IPS DF 19.7 (cell line): Measurements from ENCODE around the gene TMEM239.
"Not testable (repeated sequence)": the region's sequence is repeated elsewhere in the genome, so short reads cannot be mapped to it uniquely, and the experiment has no call there.

Experiments
- DNase-seq: peaks from one replicate; pipeline ENCODE4 v3.0.0-alpha.2; 2013; ENCODE audit warnings: low read depth, low spot score

TMEM239 gene

DNA sequence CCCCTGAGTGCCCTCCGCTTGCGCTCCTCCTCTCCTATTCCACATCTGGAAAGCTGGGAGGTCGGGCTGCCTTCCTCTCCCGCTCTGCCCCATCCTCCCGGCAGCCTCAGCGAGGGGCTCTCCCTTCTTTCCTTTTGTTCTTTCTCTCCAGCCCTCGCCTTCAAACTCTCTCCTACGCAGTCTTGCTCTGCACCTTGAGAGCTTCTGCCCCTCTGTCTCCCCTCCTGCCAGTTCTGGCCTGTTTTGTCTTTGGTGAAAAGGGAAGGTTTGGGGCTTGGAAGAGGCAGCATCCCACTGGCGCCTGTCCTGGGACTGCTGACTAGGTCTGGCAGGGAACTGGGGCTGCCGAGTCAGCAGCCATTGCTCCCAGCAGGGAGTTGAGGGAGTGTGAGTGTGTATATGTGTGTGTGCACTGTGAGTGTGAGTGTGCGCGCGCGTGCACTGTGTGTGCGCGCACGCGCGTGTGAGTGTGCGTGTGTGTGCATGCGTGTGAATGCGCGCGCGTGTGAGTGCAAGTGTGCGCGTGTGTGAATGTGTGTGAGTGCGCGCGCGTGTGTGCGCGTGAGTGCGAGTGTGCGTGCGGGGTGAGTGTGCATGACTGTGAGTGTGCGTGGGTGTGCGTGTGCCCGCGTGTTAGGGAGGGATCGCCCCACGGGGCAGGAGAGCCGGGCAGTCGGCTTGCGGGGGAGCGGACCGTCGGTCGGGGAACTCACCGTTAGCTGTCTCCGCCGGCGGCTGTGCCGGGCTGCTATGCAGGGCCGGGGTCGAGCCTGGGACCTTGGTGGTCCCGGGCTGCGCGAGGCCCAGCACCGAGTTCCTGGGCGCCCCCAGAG lies 16.3 kb upstream of the TMEM239 start:
- no peak for DNase-seq

DNA sequence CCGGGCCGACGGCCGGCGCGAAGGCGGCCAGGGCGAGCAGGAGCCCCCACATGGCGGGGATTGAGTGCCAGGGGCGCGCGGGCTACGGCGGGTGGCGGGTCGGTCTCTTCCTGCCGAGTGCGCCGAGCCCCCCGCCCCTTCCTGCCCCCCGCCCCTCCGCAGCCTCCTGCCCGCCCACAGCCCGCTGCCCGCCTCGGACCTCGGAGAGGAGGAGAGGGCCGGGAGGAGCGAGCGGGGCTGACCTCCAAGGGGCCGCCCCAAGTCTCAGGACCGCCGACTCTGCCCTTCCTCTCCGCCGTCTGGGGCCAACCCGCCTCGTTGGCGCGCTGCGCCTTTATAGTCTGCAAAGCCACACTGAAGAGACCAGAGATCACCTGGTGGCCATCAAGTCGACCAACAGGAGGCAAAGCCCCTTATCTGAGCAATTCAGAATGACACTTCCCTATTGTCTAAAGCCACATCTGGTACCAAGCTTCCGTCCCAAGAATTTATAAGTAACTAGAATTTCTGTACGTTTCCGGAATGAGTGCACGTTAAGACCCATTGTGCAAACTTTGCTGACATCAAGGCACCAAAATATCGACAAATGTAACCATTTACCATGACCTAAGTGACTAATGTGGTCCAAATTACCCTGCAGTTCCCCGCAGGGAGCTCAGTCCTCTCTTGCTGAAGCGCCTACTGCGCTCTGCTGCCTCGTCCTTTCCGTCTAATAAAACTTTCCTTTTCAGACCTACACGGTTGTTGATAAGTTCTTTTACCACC lies 15.5 kb upstream of the TMEM239 start, which contains the start of gene CPXM1:
TSS of gene CPXM1 (minus strand) at position 107 of the 765 bp plus-strand sequence. CDS start at position 52, 55 bp downstream.
- no peak for DNase-seq

GRCh38 chr20:2801286-2801728 lies 14.9 kb upstream of the TMEM239 start:
- DNase-seq = no peak

DNA sequence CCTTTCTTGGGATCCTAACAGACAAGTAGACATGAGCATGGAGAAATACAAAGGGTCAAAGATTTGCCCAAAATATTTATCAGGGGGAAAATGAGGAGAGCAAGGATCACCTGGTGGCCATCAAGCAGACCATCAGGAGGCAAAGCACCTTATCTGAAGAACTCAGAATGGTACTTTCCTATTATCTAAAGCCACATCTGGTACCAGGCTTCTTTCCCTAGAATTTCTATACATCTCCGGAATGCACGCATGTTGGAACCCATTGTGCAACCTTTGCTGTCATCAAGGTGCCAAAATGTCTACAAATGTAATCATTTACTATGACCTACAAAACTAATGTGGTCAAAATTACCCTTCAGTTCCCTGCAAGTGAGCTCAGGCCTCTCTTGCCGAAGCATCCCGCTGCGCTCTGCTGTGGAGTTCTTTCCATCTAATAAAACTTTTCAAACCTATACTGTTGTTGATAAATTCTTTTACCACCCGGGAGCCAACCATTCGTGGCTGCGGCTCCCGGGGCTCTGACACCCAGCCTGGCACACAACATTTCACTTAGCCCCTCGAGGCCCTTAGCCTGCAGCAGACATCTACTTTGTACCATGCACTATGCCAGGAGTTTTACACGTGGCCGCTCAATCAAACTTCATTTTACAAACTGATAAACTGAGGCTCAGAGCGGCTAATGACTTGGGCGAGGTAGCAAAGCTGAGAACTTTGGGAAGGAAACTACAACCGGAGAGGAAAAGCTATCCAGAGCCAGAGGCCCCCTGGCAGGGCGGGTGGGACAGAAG lies 11.9 kb upstream of the TMEM239 start:
- DNase-seq = no peak

DNA sequence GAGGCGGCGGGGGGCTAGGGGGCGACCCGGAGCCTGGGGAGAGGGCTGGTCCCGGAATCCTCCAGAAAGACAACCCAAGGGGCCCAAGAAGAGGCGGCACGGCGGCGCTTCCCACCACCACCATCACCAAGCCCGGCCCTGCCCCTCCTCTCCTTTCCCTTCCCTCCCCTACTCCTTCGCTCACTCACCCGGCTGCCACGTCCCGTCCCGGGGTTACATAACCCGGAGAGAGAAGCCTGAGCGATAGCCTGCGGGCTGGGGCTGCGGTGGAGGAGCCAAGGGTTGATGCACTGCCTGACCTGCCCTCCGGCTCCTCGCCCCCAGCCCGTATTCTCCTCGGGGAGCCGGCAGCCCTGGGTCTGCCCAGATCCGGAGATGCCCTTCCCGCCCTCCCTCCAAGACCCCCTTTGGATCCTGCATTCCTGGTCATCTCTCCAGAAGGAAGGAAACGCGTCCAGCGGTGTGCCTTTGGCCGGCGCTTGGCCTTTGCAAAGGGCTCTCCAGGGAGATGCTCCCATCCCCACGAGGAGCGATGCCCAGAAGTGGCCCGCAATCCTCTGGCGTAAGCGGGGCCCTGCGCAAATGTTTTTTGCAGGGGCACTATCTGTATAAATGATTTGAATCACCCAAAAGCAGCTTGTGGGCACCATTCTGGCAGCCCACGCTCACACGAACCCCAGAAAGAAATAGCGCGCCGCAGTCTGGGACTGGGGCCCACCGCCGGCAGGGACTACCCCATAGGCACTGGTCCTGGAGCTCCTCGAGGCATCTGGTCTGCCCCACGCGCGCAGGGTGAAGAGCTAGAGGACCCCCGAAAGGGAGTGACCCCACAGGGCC lies 11.1 kb upstream of the TMEM239 start:
- DNase-seq = no peak

DNA sequence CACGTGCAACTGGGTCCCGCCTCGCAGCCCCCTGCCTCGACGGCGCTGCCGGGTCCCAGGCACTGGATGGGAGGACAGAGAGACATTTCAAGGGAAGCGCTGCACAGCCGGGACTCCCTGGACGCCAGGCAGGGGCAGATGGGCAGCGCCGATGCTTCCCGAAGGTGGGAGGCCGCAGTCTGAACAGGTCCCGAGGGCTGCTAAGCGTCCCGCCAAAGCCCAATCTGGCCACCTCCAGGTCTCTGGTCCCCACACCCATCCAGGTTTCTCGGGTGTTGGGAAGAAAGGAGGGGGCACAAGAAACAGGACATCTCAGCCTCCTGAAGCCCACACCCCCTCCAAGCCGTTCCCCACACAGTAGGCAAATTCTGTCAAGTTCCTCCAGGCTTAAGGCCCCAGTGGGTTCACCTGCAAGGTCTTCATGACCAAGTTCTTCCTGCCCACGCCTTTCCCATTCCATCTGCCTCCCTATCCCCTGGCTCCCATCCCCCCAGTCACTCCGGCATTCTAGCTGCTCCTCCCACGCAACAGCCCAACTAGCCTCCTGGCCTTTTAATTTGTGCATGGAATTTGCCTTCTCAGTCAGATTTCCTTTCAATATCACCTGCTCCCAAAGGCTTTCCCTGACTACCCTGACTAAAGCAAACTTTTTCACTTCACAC lies 10.3 kb upstream of the TMEM239 start:
- no peak for DNase-seq

GRCh38 chr20:2806351-2806701 lies 9.8 kb upstream of the TMEM239 start:
- no peak for DNase-seq

DNA sequence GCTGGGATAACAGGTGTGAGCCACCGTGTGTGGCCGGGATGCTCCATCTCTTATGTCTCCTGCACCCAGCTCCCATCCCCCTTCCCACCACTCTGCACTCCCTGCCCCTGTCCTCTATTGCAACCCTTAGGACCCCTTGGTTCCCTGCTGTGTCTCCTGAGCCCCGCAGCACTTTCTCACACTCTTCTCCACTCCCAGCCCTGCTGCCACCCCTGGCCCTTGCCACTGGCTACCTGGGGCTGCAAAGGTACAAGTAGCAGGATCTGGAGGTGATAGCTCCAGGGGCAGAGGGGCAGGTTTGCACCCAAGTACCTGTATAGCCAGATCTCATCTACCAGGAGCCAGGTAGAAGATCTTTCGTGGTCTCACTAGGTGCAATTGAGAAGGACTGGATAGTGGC lies 9.1 kb upstream of the TMEM239 start:
- DNase-seq = no peak

- DNase-seq = not testable (repeated sequence)
Measured at GRCh38 chr20:2807929-2808328, 8.2 kb upstream of the TMEM239 start.

GRCh38 chr20:2809690-2810089 lies 6.5 kb upstream of the TMEM239 start:
- no peak for DNase-seq

DNA sequence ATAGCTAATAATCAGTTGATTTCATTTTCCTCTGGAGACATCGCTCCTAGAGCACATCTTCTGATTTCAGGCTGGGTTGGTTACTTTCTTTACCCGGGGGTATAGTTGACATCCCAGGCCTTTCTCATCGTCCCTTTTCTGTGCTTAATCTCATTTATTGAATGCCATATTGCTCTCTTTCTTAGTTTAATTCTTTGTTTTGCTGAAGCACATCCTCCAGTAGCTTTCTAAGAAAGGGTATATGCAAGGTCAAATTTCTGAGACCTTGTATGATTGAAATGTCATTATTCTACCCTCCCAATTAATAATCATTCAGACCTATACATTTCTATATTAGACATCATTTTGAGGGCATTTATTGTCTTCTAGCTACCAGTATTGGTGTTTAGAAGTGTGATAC lies 4.0 kb upstream of the TMEM239 start:
- DNase-seq = no peak

DNA sequence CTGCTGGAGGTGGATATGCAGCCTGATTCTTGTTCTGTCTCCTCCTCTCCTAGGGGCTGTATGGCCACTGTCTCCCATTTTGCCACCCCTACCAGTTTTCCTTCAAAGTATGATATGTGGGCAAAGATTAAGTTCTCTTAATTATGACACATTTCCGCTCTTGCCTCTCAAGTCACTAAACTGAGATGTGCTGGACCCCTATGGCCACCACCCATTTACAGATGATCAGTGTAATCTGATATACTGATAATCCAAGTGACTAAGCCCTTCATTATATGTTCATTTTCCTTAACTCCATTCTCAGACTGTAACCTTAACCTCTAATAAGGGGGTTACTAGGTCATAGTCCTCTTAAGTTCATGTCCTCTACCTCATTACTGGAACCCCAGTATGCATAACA lies 2.1 kb upstream of the TMEM239 start:
- DNase-seq = no peak

- DNase-seq = no peak
Measured at GRCh38 chr20:2814587-2815051, 1.5 kb upstream of the TMEM239 start, which contains the start of gene C20orf141. C20orf141 (plus strand) TSS chr20:2814987; CDS start chr20:2815185, 198 bp downstream.

- no peak for DNase-seq
Measured at GRCh38 chr20:2815242-2815900, 793 bp upstream of the TMEM239 start.

DNA sequence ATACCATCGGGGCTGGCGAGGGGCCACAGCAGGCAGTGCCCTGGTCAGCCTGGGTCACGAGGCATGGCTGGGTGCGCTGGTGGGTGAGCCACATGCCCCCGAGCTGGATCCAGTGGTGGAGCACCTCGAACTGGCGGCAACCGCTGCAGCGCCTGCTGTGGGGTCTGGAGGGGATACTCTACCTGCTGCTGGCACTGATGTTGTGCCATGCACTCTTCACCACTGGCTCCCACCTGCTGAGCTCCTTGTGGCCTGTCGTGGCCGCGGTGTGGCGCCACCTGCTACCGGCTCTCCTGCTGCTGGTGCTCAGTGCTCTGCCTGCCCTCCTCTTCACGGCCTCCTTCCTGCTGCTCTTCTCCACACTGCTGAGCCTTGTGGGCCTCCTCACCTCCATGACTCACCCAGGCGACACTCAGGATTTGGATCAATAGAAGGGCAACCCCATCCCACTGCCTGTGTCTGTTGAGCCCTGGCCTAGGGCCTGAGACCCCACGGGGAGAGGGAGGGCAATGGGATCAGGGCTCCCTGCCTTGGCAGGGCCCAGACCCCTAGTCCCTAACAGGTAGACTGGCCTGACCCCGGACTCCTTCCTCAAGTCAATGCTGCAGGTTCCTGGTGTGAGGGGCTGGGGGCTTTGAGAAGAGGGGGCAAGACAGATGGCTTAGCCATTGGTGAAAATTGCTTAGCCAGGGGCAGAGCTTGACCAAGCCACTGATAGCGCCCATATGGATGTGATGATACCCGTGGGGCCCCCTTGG lies 598 bp downstream of the TMEM239 start:
- no peak for DNase-seq

GRCh38 chr20:2817341-2817726 lies 1.2 kb downstream of the TMEM239 start:
- no peak for DNase-seq

DNA sequence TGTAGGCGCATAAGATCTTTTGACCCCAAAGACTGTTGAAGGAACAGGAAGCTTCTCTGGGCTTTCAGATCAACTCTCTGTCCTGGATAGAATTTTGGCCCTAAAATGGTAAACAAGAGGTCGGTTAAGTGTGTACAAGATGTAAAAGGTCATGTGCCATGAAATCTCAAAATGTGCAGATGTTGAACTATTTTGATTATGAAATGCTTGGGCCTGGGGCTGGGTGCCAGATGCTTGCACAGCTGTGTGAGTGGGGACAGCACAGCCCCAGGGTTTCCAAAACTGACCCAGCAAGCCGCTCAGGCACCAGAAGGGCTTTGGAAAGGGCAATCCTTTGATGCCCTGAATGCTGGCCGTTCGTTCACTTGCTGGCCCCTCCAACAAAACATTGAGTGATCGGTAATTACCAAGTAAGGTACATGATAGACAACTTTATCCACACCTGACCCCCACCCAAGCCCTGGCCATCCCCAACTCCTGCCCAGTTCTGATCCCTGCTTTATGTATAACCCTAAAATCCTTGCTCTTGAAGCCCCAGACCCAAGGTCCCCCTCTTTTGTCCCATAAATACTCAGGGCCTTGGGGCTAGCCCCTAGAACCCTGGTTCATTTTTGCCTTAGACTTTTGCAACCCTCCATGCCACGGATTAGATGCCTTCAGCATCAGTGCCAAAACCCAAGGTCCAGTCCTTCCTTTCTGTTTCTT lies 1.9 kb downstream of the TMEM239 start:
- DNase-seq = no peak

DNA sequence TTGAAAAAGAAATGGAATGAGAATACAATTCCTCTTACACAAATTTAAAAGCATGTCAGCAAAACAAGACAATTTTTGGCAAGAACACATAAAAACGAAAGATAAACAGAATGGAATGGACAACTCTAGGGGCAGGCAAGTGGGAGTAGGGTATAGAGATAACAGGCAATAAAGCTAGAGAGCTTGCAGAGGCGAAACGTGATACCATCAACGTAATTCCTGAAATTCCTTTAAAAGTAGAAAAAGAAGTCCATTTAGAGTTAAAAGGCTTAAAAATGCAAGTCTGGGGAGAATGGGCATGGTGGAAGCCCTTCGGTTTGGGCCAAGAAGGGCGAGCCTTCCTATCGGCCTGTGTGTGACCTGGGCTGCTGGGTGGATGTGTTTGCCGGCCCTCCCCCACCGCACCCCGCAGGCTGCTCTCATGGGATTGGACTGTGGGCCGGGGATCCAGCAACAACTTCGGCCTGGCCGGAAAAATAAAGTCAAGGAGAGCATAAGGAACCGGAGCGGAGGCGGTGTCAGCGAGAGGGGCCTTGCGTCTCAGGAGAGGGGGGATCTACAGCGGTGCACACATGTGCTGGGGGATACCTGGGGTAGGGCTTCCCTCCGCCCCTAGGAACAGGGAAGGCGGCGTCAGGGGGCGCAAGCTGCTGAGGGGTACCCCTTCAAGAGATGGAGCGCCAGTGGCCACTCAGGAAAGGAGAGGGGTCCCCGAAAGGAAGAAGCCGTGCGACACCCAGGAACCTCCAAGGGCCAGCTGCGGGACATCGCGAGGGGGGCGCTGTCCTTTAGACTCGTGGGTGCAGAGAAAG lies 4.1 kb downstream of the TMEM239 start:
- no peak for DNase-seq
